OCI-LY3 (cell line): ENCODE results near the gene EPHB1.
"Not testable (repeated sequence)": the region's sequence is repeated elsewhere in the genome, so short reads cannot be mapped to it uniquely, and the experiment has no call there.

Experiments used
- CTCF ChIP-seq: fragments of 200-600, 300-600 bp; sonication (generic); IDR thresholded peaks from 2 replicates; pipeline ENCODE4 v1.5.1; 2014; ENCODE audit warnings: antibody characterized with exemption, low read length, low read depth
- EZH2phosphoT487 ChIP-seq: fragments of 200-600 bp; shearing (Covaris generic); IDR thresholded peaks from 2 replicates; pipeline ENCODE4 v1.6.1; 2018; ENCODE audit warnings: antibody characterized with exemption, mixed run types, low read depth

GRCh38 chr3:135114551-135114950 is 319.5 kb downstream of the EPHB1 start:
- TF ChIP-seq CTCF, EZH2phosphoT487: not testable (repeated sequence)
